HG02610 (cell line): Measurements from ENCODE around the gene PHTF1.

Experiments
- ATAC-seq: cut with Tn5 transposase; IDR thresholded peaks from one replicate; pipeline ENCODE4 v1.9.1; 2021; ENCODE audit warnings: mild to moderate bottlenecking, moderate library complexity; ENCODE audit not compliant: unreplicated experiment

PHTF1 gene

DNA sequence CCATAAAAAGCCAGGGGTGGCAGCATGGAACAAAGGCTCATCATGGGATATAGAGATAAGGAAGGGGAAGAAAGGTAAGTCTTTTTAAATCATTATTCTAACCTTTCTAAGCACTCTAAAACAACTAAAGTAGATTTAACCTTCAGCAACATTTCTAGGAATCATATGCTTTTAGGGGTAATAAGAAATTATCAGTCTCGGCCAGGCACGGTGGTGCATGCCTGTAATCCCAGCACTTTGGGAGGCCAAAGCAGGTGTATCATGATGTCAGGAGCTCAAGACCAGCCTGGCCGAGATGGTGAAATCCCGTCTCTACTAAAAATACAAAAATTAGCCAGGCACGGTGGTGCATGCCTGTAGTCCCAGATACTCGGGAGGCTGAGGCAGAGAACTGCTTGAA is 20.3 kb upstream of the PHTF1 start:
- no peak for ATAC-seq

DNA sequence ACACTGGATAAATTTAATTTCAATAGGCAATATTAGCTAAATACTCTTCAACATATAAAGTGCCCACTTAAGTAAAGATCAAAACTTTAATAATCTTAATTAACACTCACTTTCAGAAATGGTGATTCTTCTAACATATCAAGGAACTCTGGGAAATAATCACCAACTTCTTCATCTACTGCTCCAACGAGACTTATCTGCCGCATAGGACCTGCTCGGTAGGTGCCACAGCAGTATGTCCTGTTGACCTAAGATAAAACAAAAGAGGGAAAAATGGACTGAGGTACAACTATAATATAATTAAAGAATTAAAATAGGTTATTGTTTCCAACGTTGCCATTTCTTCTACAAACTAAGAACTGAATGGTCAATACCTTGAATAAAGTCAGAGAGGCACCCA is 18.3 kb upstream of the PHTF1 start:
- ATAC-seq, result no peak

DNA sequence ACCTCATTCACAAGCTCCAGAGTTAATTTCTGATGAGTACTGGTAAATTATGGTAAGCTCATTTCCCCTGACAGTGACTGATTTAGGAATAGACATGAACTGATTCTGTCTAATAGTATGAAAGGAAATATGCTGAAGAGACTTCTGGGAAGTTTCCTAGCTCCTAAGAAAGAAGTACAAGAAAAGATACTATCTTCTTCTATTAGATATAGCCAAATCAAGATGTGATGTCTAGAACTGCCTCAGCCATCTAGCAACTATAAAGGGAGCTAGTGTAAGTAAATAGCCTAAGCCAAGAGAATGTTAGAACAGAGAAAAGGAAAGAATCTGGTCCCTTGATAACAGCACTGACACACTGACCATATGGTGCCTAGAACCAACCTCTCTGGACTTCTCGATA is 10.7 kb upstream of the PHTF1 start:
- no peak for ATAC-seq

DNA sequence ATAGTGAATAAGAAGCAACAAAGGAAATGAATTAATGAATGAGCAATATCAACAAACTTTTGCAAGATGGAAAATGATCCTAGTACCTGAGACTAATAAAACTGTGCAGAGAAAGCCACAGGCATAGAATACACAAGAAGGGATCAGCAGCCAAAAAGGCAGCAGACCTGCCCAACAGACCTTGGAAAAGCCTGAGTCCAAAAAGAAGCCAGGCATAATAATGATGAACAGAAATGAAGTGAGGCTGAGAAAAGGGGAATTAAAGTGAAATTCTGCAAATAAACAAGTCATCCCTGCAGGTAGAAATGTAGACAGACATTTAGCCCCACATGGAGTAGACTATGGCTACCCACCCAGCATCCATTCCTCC is 10.3 kb upstream of the PHTF1 start:
- ATAC-seq, result no peak

DNA sequence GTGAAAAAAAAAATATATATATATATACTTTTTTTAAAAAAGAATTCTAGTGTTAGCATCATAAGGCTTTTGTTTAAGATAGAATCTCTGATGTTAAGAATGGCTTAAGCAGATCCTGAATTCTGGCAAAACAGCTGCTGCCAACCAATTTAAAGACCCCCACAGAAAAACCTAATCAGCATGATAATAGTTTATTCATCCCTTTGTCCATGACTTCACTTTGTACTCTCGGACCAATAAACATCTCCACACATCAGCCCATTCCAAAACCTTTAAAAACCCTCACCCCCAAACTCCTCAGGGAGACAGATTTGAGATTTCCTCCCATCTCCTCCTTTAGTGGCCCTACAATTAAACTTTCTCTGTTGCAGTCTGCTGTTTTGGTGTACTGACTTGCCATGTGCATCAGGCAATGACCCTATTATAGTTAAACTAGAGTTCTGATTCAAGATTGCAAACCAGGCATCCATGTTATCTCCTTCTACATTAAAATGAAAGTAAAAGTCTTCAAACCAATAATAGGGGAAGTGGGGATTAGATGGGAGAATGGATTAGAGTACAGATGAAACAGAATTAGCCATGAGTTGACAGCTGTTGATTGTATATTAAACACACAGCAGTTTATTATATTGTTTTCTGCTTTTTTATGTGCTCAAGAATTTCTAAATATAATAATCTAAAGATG is 9.8 kb upstream of the PHTF1 start:
- no peak for ATAC-seq

DNA sequence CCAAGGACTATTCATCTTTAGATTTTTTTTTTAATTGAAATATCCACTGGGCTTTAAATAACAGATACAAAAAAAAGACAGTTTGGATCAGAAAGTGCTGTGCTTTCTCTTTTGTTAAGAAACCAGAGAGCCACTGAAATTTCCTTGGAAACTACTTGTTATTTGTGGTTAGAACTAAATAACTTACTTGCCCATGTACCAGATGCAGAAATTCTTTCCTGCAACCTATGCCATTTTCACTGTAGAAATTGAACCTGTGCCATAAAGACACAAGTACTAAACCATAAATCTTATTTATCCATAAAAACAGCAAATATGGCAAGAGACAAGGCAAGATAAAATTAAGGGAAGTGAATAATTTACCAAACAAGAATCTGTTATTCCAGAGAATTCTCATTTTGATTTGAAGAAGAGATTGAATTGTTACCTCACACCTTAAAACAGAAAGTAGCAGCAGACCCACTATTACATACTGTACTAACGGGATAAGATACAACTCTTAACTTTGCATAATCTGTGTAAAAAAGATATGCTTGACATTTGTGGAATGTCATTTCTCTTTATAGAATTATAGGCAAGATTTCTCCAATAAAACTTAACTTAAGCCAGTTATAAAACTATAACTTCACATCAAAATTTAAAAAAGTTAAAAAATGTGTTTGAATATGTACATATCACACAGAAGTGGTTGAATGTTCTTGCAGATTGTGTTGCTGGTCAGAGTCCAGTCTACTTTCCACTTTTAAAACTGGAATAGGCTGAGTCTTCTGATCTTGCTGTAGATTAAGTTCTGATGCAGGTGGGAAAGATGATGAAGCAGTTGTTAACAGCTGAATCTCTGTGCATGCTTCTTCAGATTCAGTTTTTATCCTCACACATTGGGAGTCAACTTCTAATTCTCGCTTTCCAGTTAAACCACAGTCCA is 6.3 kb upstream of the PHTF1 start:
- ATAC-seq, result no peak

DNA sequence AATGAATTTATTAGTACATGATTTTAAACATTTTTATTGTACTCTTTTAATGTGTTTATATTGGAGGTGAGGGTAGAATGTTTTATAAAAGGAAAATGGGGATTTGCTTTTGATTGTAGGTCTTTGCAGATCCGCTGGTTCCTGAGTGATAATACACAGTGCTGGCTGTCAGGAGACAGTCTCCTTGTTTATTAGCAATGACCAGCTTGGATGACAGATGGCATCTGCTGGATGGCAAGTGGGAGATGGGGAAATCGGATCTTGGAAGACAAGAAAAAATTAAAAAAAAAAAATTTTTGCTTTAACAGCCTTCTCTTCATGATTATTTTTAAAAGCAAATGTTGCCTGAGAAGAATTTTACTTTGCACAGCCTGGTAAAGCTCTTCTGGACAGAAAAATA is 4.4 kb upstream of the PHTF1 start:
- ATAC-seq, result no peak

DNA sequence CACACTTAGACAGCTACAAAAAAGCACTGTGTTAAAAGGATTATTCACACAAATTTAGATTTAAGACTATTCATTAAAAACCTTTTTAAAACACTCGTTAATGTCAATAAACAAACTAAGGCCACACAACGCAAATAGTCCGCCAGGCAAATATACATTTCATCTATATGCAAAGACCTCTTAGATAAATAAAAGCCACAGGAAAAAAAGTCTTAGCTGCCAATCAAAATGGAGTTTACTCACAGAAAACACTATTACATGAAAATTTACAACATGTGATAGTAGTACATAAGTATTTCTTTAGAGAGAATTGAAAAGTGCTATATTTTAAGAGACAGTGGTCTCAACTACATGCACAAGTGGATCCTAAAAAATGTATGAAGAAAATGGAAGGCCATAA is 2.7 kb upstream of the PHTF1 start:
- no peak for ATAC-seq

DNA sequence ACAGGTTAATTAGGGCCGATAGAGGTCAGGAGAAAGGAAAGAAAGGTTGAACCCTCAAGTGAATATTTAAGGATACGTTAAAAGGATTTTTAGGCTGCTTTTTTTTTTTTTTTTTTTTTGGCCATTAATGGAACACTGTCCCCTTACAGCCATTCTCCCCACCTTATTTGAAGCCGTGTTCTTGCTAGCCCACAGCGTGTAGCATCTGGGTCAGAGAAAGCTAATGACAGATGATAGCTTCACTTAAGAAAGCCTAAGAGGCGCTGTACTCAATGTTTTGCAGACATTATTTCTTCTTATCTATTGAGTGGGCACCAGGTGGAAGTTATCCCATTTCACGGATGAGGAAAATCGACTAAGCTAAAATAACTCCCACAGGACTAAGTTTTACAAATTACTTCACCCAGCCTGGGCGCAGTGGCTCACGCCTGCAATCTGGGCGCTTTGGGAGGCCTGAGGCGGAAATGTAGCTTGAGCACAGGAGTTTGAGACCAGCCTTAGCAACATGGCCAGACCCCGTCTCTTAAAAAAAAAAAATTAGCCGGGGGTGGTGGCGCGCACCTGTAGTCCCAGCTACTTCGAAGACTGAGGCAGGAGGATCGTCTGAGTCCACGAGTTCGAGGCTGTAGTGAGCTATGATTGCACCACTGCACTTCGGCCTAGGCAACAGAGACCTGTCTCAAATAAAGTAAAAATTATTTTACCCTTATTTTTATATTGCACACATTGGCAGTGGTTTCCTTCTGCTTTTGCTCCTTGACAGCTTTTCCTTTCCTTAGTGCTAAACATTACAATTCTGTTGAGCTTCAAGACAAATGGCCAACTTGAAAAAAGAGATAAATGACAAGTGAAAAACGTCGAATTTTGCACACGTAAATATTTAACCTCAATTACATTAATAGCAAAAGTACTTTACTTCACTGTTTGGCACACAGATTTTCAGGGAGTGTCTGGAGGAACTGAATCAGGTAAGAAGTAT is 1.1 kb upstream of the PHTF1 start:
- no peak for ATAC-seq

DNA sequence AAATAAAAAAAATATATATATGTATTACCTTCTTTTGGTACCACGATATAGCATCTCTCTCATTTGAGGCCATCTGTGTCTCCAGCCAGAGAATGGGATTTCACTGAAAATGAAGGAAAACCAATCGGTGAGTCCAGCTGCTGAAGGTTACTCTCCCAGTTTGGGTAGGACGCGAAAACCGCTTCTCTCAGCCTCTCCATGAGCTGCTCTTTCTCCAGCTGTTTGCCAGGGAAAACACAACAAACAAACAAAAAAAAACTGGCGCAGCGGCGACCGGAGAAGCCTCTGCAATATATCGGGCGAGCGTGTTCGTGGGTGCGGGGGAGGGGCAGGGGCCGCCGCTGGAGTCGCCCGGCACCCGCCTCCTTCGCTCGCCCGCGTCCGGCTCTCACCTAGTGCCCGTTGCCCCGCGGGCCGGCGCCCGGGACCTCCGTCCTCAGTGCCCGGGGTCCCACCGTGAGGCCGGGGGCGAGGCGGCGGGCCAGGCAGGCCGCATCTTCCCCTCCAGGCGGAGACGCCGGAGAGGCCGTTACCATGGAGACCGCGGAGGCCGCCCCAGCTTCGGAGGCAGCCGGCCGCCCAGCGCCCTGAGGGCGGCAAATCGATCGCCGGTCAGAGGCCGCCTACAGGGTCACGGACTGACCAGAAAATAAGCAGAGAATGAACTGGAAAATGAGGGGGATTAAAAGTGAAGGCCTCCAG is 504 bp downstream of the PHTF1 start:
- peak; percentile 47 for ATAC-seq

DNA sequence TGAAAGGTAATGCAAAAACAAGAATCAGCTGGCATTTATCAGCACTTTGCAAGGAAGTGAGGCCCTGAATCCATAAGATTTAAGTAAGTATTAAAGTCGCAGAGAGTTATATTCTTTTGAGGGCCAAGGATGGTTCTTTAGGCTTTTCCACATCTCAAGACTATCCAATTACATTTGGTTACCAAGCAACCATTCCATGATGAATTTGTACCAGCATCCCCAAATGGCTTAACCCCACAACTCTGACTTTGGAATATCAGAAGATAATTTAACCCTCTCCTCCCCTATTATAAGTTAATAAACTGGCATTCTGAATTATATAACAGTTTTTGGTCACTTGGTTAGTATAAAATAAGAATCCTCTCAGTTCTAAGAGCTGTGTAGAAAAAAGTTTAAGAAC is 2.8 kb downstream of the PHTF1 start:
- ATAC-seq, result no peak

DNA sequence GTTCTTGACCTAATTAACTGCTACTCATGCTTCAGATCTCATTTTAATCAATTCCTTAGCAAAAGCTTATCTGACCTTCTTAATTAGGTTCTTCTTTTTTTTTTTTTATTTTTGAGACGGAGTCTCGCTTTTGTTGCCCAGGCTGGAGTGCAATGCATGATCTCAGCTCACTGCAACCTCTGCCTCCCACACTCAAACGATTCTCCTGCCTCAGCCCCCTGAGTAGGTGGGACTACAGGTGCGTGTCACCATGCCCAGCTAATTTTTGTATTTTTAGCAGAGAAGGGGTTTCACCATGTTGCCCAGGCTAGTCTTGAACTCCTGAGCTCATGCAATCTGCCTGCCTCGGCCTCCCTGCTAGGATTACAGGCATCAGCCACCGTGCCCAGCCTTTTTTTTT is 6.0 kb downstream of the PHTF1 start:
- ATAC-seq, result peak; percentile 51

DNA sequence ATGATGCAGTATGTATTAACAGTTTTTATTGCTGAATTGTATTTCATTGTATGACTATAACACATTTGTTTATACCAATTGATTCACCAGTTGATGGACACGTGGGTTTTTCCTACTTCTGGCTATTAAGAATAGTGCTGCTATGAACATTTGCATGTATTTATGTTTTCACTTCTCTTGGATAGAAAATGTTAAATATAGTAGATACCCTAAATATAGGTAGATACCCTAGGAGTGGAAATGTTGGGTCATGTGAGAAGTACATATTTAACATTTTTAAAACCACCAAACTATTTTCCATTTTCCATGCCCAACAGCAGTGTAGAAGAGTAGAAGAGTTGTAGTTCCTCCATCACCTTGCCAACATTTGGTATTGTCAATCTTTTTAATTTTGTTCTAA is 7.8 kb downstream of the PHTF1 start:
- no peak for ATAC-seq

DNA sequence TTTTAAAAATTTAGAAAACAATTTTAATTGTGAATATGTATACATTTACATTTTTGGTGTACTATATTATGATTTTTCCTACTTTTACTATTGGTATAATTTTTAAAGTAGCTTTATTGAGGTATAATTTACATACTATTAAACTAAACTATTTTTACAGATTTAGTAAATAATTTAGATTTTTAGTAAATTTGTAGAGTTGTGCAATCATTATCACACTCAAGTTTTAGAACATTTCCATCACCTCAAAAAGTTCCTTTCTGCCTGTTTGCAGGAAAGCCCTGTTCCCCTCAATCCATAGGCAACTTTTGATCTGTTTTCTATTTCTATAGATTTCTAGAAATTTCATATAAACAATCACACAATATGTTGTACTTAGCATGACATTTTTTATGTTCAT is 8.2 kb downstream of the PHTF1 start:
- no peak for ATAC-seq

DNA sequence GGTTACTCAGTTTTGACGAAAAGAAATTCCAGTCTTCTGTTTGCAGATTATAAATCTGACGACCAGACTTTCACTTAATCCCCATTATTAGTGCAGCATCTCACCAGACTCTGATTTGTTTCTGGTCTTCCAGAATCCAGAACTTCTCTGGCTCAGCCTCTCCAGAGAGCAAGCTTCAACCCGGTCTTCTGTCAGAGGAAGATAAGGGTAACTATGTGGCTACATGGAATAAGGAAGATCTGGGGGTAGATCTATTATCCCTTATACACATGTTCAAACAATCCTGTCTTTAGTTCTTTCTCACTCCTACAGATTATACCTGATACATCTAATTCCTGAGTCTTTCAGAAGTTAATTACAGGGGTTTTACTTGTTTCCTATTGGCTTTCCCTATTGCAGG is 9.9 kb downstream of the PHTF1 start:
- no peak for ATAC-seq

DNA sequence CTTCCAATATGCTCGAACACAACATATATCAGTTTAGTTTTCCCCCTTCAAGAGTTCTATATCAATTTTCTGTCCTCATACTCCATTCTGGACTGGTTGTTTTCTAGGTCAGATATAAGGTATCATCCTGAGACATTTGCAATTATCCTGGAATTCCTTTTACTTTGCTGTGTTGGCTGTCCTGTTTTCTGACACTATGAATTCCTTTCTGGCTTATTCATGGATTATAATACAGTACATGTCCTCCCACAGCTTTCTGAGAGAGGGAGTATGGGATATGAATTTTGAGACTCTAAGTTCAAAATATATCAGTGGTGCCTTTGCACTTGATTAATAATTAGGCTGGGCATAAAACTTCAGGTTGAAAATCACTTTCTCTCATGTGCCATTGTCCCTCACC is 11.9 kb downstream of the PHTF1 start:
- no peak for ATAC-seq

DNA sequence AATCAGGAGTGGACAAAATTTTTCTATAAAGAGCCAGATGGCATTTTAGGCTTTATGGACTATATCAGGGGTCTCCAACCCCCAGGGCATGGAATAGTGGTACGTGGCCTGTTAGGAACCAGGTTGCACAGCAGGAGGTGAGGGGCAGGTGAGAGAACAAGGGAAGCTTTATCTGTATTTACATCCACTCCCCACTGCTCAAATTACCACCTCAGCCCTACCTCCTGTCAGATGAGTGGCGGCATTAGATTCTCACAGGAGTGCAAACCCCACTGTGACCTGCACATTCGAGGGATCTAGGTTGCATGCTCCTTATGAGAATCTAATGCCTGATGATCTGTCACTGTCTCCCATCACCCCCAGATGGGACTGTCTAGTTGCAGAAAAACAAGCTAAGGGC is 13.9 kb downstream of the PHTF1 start:
- ATAC-seq, result no peak

DNA sequence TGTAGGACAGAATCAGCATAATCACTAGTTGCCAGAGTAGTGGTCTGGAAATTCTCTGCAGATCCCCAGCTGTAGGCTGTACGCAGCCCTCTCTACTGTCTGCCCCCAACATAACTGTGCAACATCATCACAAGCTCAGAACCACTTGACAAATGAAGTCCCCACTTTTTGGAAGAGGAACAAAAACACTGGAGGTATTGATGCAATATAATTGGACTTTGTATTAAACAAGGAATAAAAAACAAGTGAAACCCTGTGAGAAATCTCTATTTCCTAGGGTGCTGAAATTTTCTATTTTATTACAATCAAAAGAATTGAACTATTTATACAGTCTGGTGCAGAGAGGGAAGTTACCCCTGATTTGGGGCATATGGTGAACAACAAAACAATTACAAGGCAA is 15.2 kb downstream of the PHTF1 start:
- no peak for ATAC-seq

DNA sequence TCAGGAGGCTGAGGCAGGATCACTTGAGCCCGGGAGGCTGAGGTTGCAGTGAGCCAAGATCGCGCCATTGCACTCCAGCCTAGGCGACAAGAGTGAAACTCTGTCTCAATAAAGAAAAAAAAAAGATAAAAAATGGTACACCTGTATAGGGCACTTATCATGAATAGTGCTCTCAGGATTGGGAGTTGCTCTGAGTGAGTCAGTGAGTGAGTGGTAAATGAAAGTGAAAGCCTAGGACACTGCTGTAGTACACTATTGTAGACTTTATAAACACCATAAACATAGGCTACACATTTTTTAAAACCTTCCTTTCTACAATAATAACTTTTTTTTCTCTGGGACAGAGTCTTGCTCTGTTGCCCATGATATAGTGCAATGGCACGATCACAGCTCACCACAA is 16.8 kb downstream of the PHTF1 start:
- peak; percentile 75 for ATAC-seq

DNA sequence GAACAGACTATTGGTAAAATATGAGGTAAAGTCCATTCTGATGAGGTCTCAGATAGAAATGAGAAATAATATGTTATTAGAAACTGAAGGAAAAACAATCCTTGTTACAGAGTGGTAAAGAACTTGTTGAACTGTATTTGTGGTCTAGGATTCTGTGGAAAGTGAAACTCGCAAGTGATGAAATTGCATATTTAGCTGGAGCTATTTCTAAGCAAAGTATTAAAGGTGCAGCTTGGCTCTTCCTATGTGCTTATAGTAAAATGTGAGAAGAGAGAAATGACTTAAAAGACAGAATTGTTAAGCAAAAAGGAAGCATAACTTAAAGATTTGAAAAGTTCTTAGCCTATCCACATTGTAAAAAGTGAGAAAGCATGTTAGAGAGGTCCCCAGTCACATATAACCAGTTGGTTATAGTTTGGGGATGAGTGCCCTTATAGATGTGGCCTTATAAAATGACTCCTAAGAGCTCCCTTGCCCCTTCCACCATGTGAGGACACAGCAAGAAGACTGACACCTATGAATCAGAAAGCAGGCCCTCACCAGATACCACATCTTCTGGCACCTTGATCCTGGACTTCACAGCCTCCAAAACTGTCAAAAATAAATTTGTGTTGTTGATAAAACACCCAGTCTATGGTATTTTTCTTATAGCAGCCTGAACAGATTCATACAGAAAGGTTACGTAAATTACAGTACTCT is 24.8 kb downstream of the PHTF1 start:
- ATAC-seq, result no peak
